ENCODE results near the gene EGLN1. TPM values are rescaled to one million over a fixed set of nuclear protein-coding genes. Genes with fewer than 3 reads are reported as not detected.

Gene EGLN1
- total and polyA plus RNA-seq, 4 donors: 4.5 to 45.1 (median 16.3) TPM

DNA sequence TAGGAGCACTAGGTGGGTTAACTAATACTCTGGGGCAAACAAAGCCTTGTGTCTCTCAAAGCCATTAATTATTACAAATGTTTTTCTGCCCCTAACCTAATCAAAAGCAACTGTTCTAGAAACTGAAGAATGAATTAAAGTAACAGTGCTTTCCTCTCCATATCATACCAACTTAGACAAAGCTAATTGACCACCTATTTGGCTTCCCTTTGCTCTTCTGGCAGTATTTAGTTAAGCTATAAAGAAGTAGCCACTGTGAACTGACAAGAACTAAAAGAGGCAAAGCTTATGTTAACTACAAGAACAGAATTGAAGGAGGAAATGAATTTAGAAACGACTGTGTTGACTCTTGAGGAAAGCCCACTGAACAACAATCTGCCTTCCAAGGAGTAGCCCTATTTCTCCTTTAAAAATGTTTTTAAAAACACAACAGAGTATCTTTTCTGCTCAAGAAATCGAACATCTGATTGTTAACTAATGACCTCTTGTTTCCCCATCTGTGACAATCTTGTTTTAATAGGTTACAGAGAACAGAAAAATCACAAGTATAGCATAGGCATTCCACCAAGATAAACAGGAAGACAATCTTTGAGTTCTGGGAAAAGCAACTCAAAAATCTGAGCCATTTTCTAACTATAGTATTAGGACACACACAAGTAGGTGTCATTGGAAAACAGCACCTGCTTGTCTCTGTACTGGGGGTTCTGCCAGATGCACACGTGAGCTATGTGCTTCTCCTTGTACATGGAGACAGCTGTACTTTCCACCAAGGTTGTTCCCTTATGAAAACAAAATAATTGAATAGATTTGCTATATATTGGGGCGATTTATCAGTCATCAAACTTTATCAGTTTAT is 3.1 kb upstream of the EGLN1 start:
- H3K4me3 ChIP-seq: no peak overlapping the region
- DNase-seq (peak; percentile 32 to 69 (median 49)), ATAC-seq (ENCODE audit: insufficient read depth, low FRiP score) (no peak)
- no peak for TF ChIP-seq CTCF (IDR thresholded peaks at IDR 0.05; ENCODE audit: control extremely low read depth, extremely low read depth)
- peak overlapping the region in 1 of 2 donors; percentile 75 for H3K27ac ChIP-seq (ENCODE audit: low read depth in 1 of 2, low read length in 1 of 2)
- H3K4me1 ChIP-seq (ENCODE audit: control insufficient read depth in 5 of 5, insufficient read depth in 5 of 5, low read length in 5 of 5): peaks cover 0 to 12% (median 0%) of the 10 kb centered on the region in 5 donors
- H3K36me3 ChIP-seq (ENCODE audit: control insufficient read depth in 4 of 4, insufficient read depth in 4 of 4, low read length in 4 of 4): no peaks in the 10 kb centered on the region
- 45 to 61% methylated on average over 4 of the region's 4 CpGs for WGBS, 2 donors
- no peaks in the 10 kb centered on the region for H3K9me3 ChIP-seq (ENCODE audit: control insufficient read depth in 4 of 4, insufficient read depth in 3 of 4, low read length in 3 of 4)
- peaks cover 0 to 17% (median 9%) of the 10 kb centered on the region in 3 donors for H3K27me3 ChIP-seq (ENCODE audit: control insufficient read depth in 3 of 3, insufficient read depth in 3 of 3, low read length in 2 of 3)
- no peak overlapping the region for H3K9ac ChIP-seq (ENCODE audit: insufficient read depth in 1 of 2, low read length in 2 of 2)

DNA sequence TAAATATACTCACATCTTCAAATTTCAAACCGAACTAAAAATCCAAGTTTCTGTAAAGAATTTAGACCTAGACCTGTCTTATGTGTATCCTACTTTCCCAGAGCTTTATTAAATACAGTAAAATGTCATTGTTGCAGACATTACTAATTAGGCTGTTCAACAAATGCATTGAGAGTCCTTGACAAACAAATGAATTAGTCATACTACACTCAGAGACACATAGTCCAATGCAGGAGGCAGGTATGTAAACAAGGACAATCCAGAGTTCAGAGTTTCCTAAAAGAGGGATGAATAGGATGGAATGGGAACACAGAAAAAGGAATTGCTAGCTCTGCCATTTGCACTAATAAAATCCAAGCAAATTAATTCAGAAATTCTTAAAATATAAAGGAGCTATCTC is 1.6 kb upstream of the EGLN1 start:
- Histone ChIP-seq H3K9ac (ENCODE audit: insufficient read depth in 1 of 2, low read length in 2 of 2) (no peak overlapping the region), H3K27ac (ENCODE audit: low read depth in 1 of 2, low read length in 1 of 2) (peak overlapping the region in 1 of 2 donors; percentile 100), H3K27me3 (ENCODE audit: control insufficient read depth in 3 of 3, insufficient read depth in 3 of 3, low read length in 2 of 3) (peaks cover 0 to 17% (median 9%) of the 10 kb centered on the region in 3 donors), H3K36me3 (ENCODE audit: control insufficient read depth in 4 of 4, insufficient read depth in 4 of 4, low read length in 4 of 4) (no peaks in the 10 kb centered on the region), H3K4me3 (no peak overlapping the region), H3K9me3 (ENCODE audit: control insufficient read depth in 4 of 4, insufficient read depth in 3 of 4, low read length in 3 of 4) (no peaks in the 10 kb centered on the region), H3K4me1 (ENCODE audit: control insufficient read depth in 5 of 5, insufficient read depth in 5 of 5, low read length in 5 of 5) (peaks cover 0 to 26% (median 11%) of the 10 kb centered on the region in 5 donors)
- DNase-seq (peak in 1 of 3 donors; percentile 6), ATAC-seq (ENCODE audit: insufficient read depth, low FRiP score) (no peak)
- 87 to 94% methylated on average over 1 of the region's 1 CpG for WGBS, 2 donors
- no peak for TF ChIP-seq CTCF (IDR thresholded peaks at IDR 0.05; ENCODE audit: control extremely low read depth, extremely low read depth)

- H3K27ac ChIP-seq (ENCODE audit: low read depth in 1 of 2, low read length in 1 of 2): peak overlapping the region; percentile 98 to 100
- TF ChIP-seq CTCF (IDR thresholded peaks at IDR 0.05; ENCODE audit: control extremely low read depth, extremely low read depth): no peak
- peak in 1 of 3 donors; percentile 88 for DNase-seq
Observed at GRCh38 chr1:231422798-231423309, 767 bp upstream of the EGLN1 start.

More at GRCh38 chr1:231422798-231423309, 767 bp upstream of the EGLN1 start:
- Histone ChIP-seq H3K9ac (ENCODE audit: insufficient read depth in 1 of 2, low read length in 2 of 2) (peak overlapping the region; percentile 65 to 94), H3K4me3 (peak overlapping the region; percentile 66), H3K4me1 (ENCODE audit: control insufficient read depth in 5 of 5, insufficient read depth in 5 of 5, low read length in 5 of 5) (peaks cover 0 to 34% (median 13%) of the 10 kb centered on the region in 5 donors), H3K9me3 (ENCODE audit: control insufficient read depth in 4 of 4, insufficient read depth in 3 of 4, low read length in 3 of 4) (no peaks in the 10 kb centered on the region), H3K27me3 (ENCODE audit: control insufficient read depth in 3 of 3, insufficient read depth in 3 of 3, low read length in 2 of 3) (peaks cover 0 to 17% (median 9%) of the 10 kb centered on the region in 3 donors), H3K36me3 (ENCODE audit: control insufficient read depth in 4 of 4, insufficient read depth in 4 of 4, low read length in 4 of 4) (no peaks in the 10 kb centered on the region)
- ATAC-seq (ENCODE audit: insufficient read depth, low FRiP score): no peak
- WGBS, 2 donors: 36 to 39% methylated on average over 8 of the region's 8 CpGs

Measured in lung (tissue), 12 donors.